Retinal pigment epithelial cell (primary cell): ENCODE data around the gene OR4D1.
A peak's percentile ranks its signal among the peaks of the same experiment; 100 is the strongest.

Source experiments
- DNase-seq: peaks from one replicate; pipeline ENCODE4 v3.0.0-alpha.2; 2010; ENCODE audit warnings: low read depth
- H3K4me3 ChIP-seq: 2 replicates; pipeline ENCODE4 v1.5.1; 2011; ENCODE audit warnings: mild to moderate bottlenecking, low read length, control low read depth, moderate library complexity
- TF ChIP-seq, protein P1 (sequence below): conservative IDR thresholded peaks from 2 replicates; pipeline ENCODE4 v1.5.1; 2011; ENCODE audit warnings: low read depth, low read length, control low read depth, inconsistent platforms

The OR4D1 gene

GRCh38 chr17:58156839-58157803, 8.9 kb downstream of the OR4D1 start:
- DNase-seq, result no peak
- TF ChIP-seq, protein P1, sequence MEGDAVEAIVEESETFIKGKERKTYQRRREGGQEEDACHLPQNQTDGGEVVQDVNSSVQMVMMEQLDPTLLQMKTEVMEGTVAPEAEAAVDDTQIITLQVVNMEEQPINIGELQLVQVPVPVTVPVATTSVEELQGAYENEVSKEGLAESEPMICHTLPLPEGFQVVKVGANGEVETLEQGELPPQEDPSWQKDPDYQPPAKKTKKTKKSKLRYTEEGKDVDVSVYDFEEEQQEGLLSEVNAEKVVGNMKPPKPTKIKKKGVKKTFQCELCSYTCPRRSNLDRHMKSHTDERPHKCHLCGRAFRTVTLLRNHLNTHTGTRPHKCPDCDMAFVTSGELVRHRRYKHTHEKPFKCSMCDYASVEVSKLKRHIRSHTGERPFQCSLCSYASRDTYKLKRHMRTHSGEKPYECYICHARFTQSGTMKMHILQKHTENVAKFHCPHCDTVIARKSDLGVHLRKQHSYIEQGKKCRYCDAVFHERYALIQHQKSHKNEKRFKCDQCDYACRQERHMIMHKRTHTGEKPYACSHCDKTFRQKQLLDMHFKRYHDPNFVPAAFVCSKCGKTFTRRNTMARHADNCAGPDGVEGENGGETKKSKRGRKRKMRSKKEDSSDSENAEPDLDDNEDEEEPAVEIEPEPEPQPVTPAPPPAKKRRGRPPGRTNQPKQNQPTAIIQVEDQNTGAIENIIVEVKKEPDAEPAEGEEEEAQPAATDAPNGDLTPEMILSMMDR, result no peak
- H3K4me3 ChIP-seq, result peak overlapping the region; percentile 27

- TF ChIP-seq, protein P1, result no peak
- H3K4me3 ChIP-seq, result no peak overlapping the region
- no peak for DNase-seq
Measured at GRCh38 chr17:58158181-58158580, 10.0 kb downstream of the OR4D1 start.

DNA sequence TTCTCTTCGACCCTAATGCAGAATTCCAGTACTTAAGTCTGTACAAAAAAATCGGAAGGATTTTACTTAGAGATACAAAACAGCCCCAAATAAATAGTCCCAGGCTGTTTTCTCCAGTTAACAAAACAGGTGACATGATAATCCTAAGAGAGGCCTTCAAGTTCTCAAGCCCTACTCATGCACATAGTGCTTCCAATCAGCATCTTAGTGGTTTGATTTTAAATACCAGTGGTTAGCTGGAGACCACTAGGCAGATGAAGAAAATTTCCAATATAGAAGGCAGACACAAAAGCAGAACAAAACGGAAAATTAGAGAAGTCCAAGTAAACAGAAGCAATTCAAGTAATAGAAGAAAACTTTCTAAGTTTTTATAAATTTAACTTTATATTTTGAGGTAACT, 13.4 kb downstream of the OR4D1 start:
- no peak for DNase-seq
- H3K4me3 ChIP-seq, result no peak overlapping the region
- TF ChIP-seq, protein P1, result no peak

GRCh38 chr17:58165981-58166380, 17.8 kb downstream of the OR4D1 start:
- no peak for DNase-seq
- TF ChIP-seq, protein P1, result no peak
- H3K4me3 ChIP-seq, result no peak overlapping the region

GRCh38 chr17:58166682-58167081, 18.5 kb downstream of the OR4D1 start, which contains the start of gene OR4D2:
OR4D2 (plus strand) TSS chr17:58166982; CDS start chr17:58169656, 2,674 bp downstream.
- TF ChIP-seq, protein P1, result no peak
- no peak for DNase-seq
- H3K4me3 ChIP-seq, result no peak within 1 kb of the TSS

DNA sequence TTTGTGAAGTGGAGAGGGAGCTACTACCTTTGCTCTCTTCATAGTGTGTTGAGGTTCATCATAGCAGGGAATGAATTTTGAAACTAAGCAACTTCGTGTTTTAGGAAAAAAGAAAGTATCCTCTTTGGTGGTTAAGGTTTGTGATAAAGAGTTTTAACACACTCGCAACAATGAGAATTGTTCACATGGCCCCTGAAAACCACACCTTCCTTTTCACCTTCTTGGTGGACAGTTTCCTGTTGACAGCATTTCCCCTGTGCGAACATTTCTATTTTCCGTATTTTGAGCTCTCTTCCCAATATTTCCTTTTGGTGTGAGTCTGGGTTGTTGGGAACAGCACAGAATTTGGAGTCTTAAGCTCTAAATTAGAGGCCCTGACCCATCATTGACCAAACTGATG, 22.4 kb downstream of the OR4D1 start:
- TF ChIP-seq, protein P1, result no peak
- DNase-seq, result no peak
- H3K4me3 ChIP-seq, result no peak overlapping the region
